ENCODE results near the gene PARD3.

The PARD3 gene

GRCh38 chr10:34181553-34182300 lies 633.4 kb downstream of the PARD3 start:
- DNase-seq (ENCODE audit: low spot score): peak; percentile 44

- no peak for DNase-seq (ENCODE audit: low spot score)
Observed at GRCh38 chr10:34180749-34181148, 634.3 kb downstream of the PARD3 start.

- no peak for DNase-seq (ENCODE audit: low spot score)
Observed at GRCh38 chr10:34179280-34179679, 635.8 kb downstream of the PARD3 start.

GRCh38 chr10:34178756-34179155 lies 636.3 kb downstream of the PARD3 start:
- no peak for DNase-seq (ENCODE audit: low spot score)

- no peak for DNase-seq (ENCODE audit: low spot score)
Observed at GRCh38 chr10:34178196-34178595, 636.9 kb downstream of the PARD3 start.

GRCh38 chr10:34177445-34177844 lies 637.7 kb downstream of the PARD3 start:
- DNase-seq (ENCODE audit: low spot score): no peak

- no peak for DNase-seq (ENCODE audit: low spot score)
Observed at GRCh38 chr10:34176351-34176750, 638.7 kb downstream of the PARD3 start.

GRCh38 chr10:34175121-34175520 lies 640.0 kb downstream of the PARD3 start:
- DNase-seq (ENCODE audit: low spot score): no peak

GRCh38 chr10:34172936-34173533 lies 642.1 kb downstream of the PARD3 start:
- no peak for DNase-seq (ENCODE audit: low spot score)

GRCh38 chr10:34171957-34172527 lies 643.1 kb downstream of the PARD3 start:
- DNase-seq (ENCODE audit: low spot score): peak; percentile 79

- DNase-seq (ENCODE audit: low spot score): no peak
Observed at GRCh38 chr10:34169677-34170076, 645.4 kb downstream of the PARD3 start.

GRCh38 chr10:34169131-34169530 lies 646.0 kb downstream of the PARD3 start:
- no peak for DNase-seq (ENCODE audit: low spot score)

- no peak for DNase-seq (ENCODE audit: low spot score)
Observed at GRCh38 chr10:34168439-34168838, 646.7 kb downstream of the PARD3 start.

GRCh38 chr10:34166823-34167222 lies 648.3 kb downstream of the PARD3 start:
- DNase-seq (ENCODE audit: low spot score): no peak

- no peak for DNase-seq (ENCODE audit: low spot score)
Observed at GRCh38 chr10:34166354-34166753, 648.7 kb downstream of the PARD3 start.

- no peak for DNase-seq (ENCODE audit: low spot score)
Observed at GRCh38 chr10:34164029-34164428, 651.1 kb downstream of the PARD3 start.

- DNase-seq (ENCODE audit: low spot score): peak; percentile 18
Observed at GRCh38 chr10:34163075-34163905, 651.8 kb downstream of the PARD3 start.

- no peak for DNase-seq (ENCODE audit: low spot score)
Observed at GRCh38 chr10:34161777-34162370, 653.2 kb downstream of the PARD3 start.

- no peak for DNase-seq (ENCODE audit: low spot score)
Observed at GRCh38 chr10:34160595-34160994, 654.5 kb downstream of the PARD3 start.

- DNase-seq (ENCODE audit: low spot score): peak; percentile 19
Observed at GRCh38 chr10:34157501-34157900, 657.6 kb downstream of the PARD3 start.

- DNase-seq (ENCODE audit: low spot score): peak; percentile 63
Observed at GRCh38 chr10:34156781-34157425, 658.2 kb downstream of the PARD3 start.

- no peak for DNase-seq (ENCODE audit: low spot score)
Observed at GRCh38 chr10:34155812-34156211, 659.3 kb downstream of the PARD3 start.

Data from GM03348 (cell line).